Activated naive CD8-positive, alpha-beta T cell treated with anti-CD3 and anti-CD28 coated beads, Interleukin-2, amount 50 U/mL, for 24 hours (primary cell): ENCODE measurements around the gene ACSL1.
"Not testable (repeated sequence)": the region's sequence is repeated elsewhere in the genome, so short reads cannot be mapped to it uniquely, and the experiment has no call there.

Source experiments
- ATAC-seq: fragments of 150-1000 bp; cut with Tn5 transposase; one replicate; pipeline ENCODE4 v1.10.0; 2021
- DNase-seq: peaks from one replicate; pipeline ENCODE4 v3.0.0; 2021
- H3K27ac Mint-ChIP-seq: one replicate; pipeline ENCODE4 v1.8.0; 2021; ENCODE audit warnings: mild to moderate bottlenecking, mixed read lengths
- H3K27me3 Mint-ChIP-seq: one replicate; pipeline ENCODE4 v1.8.0; 2021; ENCODE audit warnings: mixed read lengths
- H3K36me3 Mint-ChIP-seq: one replicate; pipeline ENCODE4 v1.8.0; 2021; ENCODE audit warnings: low read depth, mixed read lengths
- H3K4me1 Mint-ChIP-seq: one replicate; pipeline ENCODE4 v1.8.0; 2021; ENCODE audit warnings: mixed read lengths
- H3K4me3 Mint-ChIP-seq: one replicate; pipeline ENCODE4 v1.8.0; 2021; ENCODE audit warnings: mild to moderate bottlenecking, moderate library complexity, mixed read lengths
- H3K9me3 Mint-ChIP-seq: one replicate; pipeline ENCODE4 v1.8.0; 2021; ENCODE audit warnings: mixed read lengths

Gene ACSL1

GRCh38 chr4:184751585-184751956 is 74.2 kb downstream of the ACSL1 start:
- H3K4me1 Mint-ChIP-seq: peaks cover 4% of the 10 kb centered on the region
- no peak overlapping the region for H3K4me3 Mint-ChIP-seq
- ATAC-seq (no peak), DNase-seq (no peak)
- peaks cover 14% of the 10 kb centered on the region for H3K36me3 Mint-ChIP-seq
- H3K27ac Mint-ChIP-seq: no peak overlapping the region
- no peaks in the 10 kb centered on the region for H3K9me3 Mint-ChIP-seq
- no peaks in the 10 kb centered on the region for H3K27me3 Mint-ChIP-seq

- Mint-ChIP-seq H3K36me3 (peaks cover 14% of the 10 kb centered on the region), H3K27ac (no peak overlapping the region), H3K4me1 (peaks cover 9% of the 10 kb centered on the region), H3K4me3 (no peak overlapping the region), H3K9me3 (no peaks in the 10 kb centered on the region), H3K27me3 (no peaks in the 10 kb centered on the region)
- ATAC-seq (no peak), DNase-seq (no peak)
Measured at GRCh38 chr4:184750926-184751584, 74.7 kb downstream of the ACSL1 start.

- DNase-seq: no peak
- H3K9me3 Mint-ChIP-seq: no peaks in the 10 kb centered on the region
- no peaks in the 10 kb centered on the region for H3K27me3 Mint-ChIP-seq
- peaks cover 1% of the 10 kb centered on the region for H3K36me3 Mint-ChIP-seq
- no peak for ATAC-seq
- H3K4me1 Mint-ChIP-seq: peaks cover 12% of the 10 kb centered on the region
- no peak overlapping the region for H3K27ac Mint-ChIP-seq
- H3K4me3 Mint-ChIP-seq: no peak overlapping the region
Measured at GRCh38 chr4:184748251-184748652, 77.5 kb downstream of the ACSL1 start.

GRCh38 chr4:184747034-184747830 is 78.5 kb downstream of the ACSL1 start:
- Mint-ChIP-seq H3K36me3 (no peaks in the 10 kb centered on the region), H3K27me3 (no peaks in the 10 kb centered on the region), H3K4me3 (no peak overlapping the region), H3K4me1 (peaks cover 12% of the 10 kb centered on the region), H3K9me3 (no peaks in the 10 kb centered on the region), H3K27ac (no peak overlapping the region)
- no peak for DNase-seq
- no peak for ATAC-seq

GRCh38 chr4:184745831-184746795 is 79.7 kb downstream of the ACSL1 start:
- peak; percentile 73 for DNase-seq
- Mint-ChIP-seq H3K36me3 (no peaks in the 10 kb centered on the region), H3K9me3 (no peaks in the 10 kb centered on the region), H3K27ac (no peak overlapping the region), H3K27me3 (no peaks in the 10 kb centered on the region), H3K4me3 (no peak overlapping the region), H3K4me1 (peaks cover 12% of the 10 kb centered on the region)
- peak; percentile 74 for ATAC-seq

GRCh38 chr4:184744236-184744635 is 81.5 kb downstream of the ACSL1 start:
- no peak overlapping the region for H3K27ac Mint-ChIP-seq
- H3K36me3 Mint-ChIP-seq: no peaks in the 10 kb centered on the region
- DNase-seq: no peak
- no peaks in the 10 kb centered on the region for H3K9me3 Mint-ChIP-seq
- H3K4me1 Mint-ChIP-seq: peaks cover 22% of the 10 kb centered on the region
- ATAC-seq: no peak
- H3K4me3 Mint-ChIP-seq: no peak overlapping the region
- no peaks in the 10 kb centered on the region for H3K27me3 Mint-ChIP-seq

GRCh38 chr4:184743650-184744049 is 82.1 kb downstream of the ACSL1 start:
- ATAC-seq (no peak), DNase-seq (no peak)
- H3K27ac Mint-ChIP-seq: no peak overlapping the region
- no peaks in the 10 kb centered on the region for H3K9me3 Mint-ChIP-seq
- H3K4me3 Mint-ChIP-seq: no peak overlapping the region
- H3K4me1 Mint-ChIP-seq: peaks cover 24% of the 10 kb centered on the region
- no peaks in the 10 kb centered on the region for H3K27me3 Mint-ChIP-seq
- H3K36me3 Mint-ChIP-seq: no peaks in the 10 kb centered on the region

GRCh38 chr4:184741651-184742050 is 84.1 kb downstream of the ACSL1 start:
- H3K4me3 Mint-ChIP-seq, DNase-seq, ATAC-seq, H3K36me3 Mint-ChIP-seq, H3K27ac Mint-ChIP-seq, H3K27me3 Mint-ChIP-seq, H3K9me3 Mint-ChIP-seq: not testable (repeated sequence)
- H3K4me1 Mint-ChIP-seq: peaks cover 21% of the 10 kb centered on the region

- H3K4me1 Mint-ChIP-seq: peaks cover 14% of the 10 kb centered on the region
- H3K4me3 Mint-ChIP-seq: no peak overlapping the region
- no peak for ATAC-seq
- no peaks in the 10 kb centered on the region for H3K36me3 Mint-ChIP-seq
- H3K9me3 Mint-ChIP-seq: no peaks in the 10 kb centered on the region
- H3K27me3 Mint-ChIP-seq: no peaks in the 10 kb centered on the region
- no peak overlapping the region for H3K27ac Mint-ChIP-seq
- no peak for DNase-seq
Measured at GRCh38 chr4:184740980-184741391, 84.8 kb downstream of the ACSL1 start.

- not testable (repeated sequence) for H3K36me3 Mint-ChIP-seq, ATAC-seq, H3K27me3 Mint-ChIP-seq, H3K4me3 Mint-ChIP-seq, DNase-seq, H3K9me3 Mint-ChIP-seq
- Mint-ChIP-seq H3K27ac (peak overlapping the region; percentile 70), H3K4me1 (peaks cover 13% of the 10 kb centered on the region)
Measured at GRCh38 chr4:184739575-184739974, 86.2 kb downstream of the ACSL1 start.

- Mint-ChIP-seq H3K27me3 (no peaks in the 10 kb centered on the region), H3K27ac (peak overlapping the region; percentile 91), H3K4me3 (peak overlapping the region; percentile 98), H3K4me1 (peaks cover 31% of the 10 kb centered on the region), H3K36me3 (peaks cover 18% of the 10 kb centered on the region), H3K9me3 (no peaks in the 10 kb centered on the region)
- ATAC-seq: no peak
- no peak for DNase-seq
Measured at GRCh38 chr4:184734758-184735157, 91.0 kb downstream of the ACSL1 start.

GRCh38 chr4:184733654-184734524 is 91.9 kb downstream of the ACSL1 start, which contains the start of gene CENPU:
Gene CENPU (minus strand): TSS chr4:184734096. CDS start chr4:184734062, 34 bp downstream.
- no peaks in the 10 kb centered on the region for H3K9me3 Mint-ChIP-seq
- DNase-seq: peak; percentile 97
- peak within 1 kb of the TSS; percentile 91 for H3K27ac Mint-ChIP-seq
- peaks cover 23% of the 10 kb centered on the region for H3K4me1 Mint-ChIP-seq
- peak within 1 kb of the TSS; percentile 98 for H3K4me3 Mint-ChIP-seq
- H3K36me3 Mint-ChIP-seq: peaks cover 18% of the 10 kb centered on the region
- ATAC-seq: peak; percentile 93
- no peaks in the 10 kb centered on the region for H3K27me3 Mint-ChIP-seq

- peak overlapping the region; percentile 52 for H3K27ac Mint-ChIP-seq
- H3K4me3 Mint-ChIP-seq: peak overlapping the region; percentile 98
- DNase-seq (no peak), ATAC-seq (no peak)
- no peaks in the 10 kb centered on the region for H3K27me3 Mint-ChIP-seq
- H3K4me1 Mint-ChIP-seq: peaks cover 23% of the 10 kb centered on the region
- peaks cover 33% of the 10 kb centered on the region for H3K36me3 Mint-ChIP-seq
- H3K9me3 Mint-ChIP-seq: no peaks in the 10 kb centered on the region
Measured at GRCh38 chr4:184732126-184732525, 93.6 kb downstream of the ACSL1 start.

GRCh38 chr4:184731056-184731455 is 94.7 kb downstream of the ACSL1 start:
- Mint-ChIP-seq H3K4me3 (no peak overlapping the region), H3K4me1 (peaks cover 24% of the 10 kb centered on the region), H3K36me3 (peaks cover 39% of the 10 kb centered on the region), H3K27ac (no peak overlapping the region), H3K9me3 (no peaks in the 10 kb centered on the region), H3K27me3 (no peaks in the 10 kb centered on the region)
- ATAC-seq (no peak), DNase-seq (no peak)
